ENCODE measurements around the gene TJAP1. TPM values are rescaled to one million over a fixed set of nuclear protein-coding genes. Genes with fewer than 3 reads are reported as not detected.

TJAP1 gene
- total and polyA plus RNA-seq, 4 donors: 21.7 to 29.5 (median 23.4) TPM

DNA sequence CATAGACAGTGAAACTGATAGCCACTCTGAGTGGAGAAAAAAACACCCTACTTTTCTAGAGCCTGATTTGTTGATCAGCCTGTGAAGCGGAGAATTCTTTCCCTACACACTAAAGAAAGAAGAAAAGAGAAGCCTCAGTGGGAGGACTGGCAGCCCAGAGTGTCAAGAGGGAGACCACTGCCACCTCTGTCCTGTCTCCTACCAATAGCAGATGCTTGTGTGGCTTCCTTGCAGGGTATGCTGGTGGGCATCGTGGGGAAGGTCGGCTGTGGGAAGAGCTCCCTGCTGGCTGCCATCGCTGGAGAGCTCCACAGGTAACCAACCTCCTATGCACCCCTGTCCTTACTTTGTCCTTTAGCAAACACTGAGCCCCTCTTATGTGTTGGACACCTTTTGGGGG, 39.7 kb upstream of the TJAP1 start:
- peaks cover 0 to 18% (median 7%) of the 10 kb centered on the region in 5 donors for H3K4me1 ChIP-seq (ENCODE audit: control insufficient read depth in 5 of 5, insufficient read depth in 5 of 5, low read length in 5 of 5)
- H3K4me3 ChIP-seq: no peak overlapping the region
- ATAC-seq (ENCODE audit: insufficient read depth, low FRiP score) (no peak), DNase-seq (no peak)
- H3K9ac ChIP-seq (ENCODE audit: insufficient read depth in 1 of 2, low read length in 2 of 2): no peak overlapping the region
- peaks cover 5 to 21% (median 13%) of the 10 kb centered on the region in 4 donors for H3K36me3 ChIP-seq (ENCODE audit: control insufficient read depth in 4 of 4, insufficient read depth in 4 of 4, low read length in 4 of 4)
- WGBS, 2 donors: 68 to 79% methylated on average over 4 of the region's 4 CpGs
- TF ChIP-seq, protein P1, sequence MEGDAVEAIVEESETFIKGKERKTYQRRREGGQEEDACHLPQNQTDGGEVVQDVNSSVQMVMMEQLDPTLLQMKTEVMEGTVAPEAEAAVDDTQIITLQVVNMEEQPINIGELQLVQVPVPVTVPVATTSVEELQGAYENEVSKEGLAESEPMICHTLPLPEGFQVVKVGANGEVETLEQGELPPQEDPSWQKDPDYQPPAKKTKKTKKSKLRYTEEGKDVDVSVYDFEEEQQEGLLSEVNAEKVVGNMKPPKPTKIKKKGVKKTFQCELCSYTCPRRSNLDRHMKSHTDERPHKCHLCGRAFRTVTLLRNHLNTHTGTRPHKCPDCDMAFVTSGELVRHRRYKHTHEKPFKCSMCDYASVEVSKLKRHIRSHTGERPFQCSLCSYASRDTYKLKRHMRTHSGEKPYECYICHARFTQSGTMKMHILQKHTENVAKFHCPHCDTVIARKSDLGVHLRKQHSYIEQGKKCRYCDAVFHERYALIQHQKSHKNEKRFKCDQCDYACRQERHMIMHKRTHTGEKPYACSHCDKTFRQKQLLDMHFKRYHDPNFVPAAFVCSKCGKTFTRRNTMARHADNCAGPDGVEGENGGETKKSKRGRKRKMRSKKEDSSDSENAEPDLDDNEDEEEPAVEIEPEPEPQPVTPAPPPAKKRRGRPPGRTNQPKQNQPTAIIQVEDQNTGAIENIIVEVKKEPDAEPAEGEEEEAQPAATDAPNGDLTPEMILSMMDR (IDR thresholded peaks at IDR 0.05; ENCODE audit: control extremely low read depth, extremely low read depth): no peak
- H3K9me3 ChIP-seq (ENCODE audit: control insufficient read depth in 4 of 4, insufficient read depth in 3 of 4, low read length in 3 of 4): no peaks in the 10 kb centered on the region
- no peaks in the 10 kb centered on the region for H3K27me3 ChIP-seq (ENCODE audit: control insufficient read depth in 3 of 3, insufficient read depth in 3 of 3, low read length in 2 of 3)
- no peak overlapping the region for H3K27ac ChIP-seq (ENCODE audit: low read depth in 1 of 2, low read length in 1 of 2)

DNA sequence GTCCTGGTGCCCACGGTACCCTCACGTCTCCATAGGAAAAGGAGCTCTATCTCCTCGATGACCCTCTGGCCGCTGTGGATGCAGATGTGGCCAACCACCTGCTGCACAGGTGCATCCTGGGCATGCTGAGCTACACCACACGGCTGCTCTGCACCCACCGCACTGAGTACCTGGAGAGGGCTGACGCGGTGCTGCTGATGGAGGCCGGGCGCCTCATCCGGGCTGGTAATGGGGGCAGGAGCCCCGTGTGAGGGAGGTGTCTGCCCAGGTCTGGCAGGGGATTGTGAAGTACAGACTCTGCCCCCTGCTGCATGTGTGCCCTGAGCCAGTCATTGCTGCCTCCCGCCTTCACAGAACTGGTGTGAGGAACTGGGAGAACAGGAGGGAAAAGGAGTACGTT, 34.4 kb upstream of the TJAP1 start:
- Histone ChIP-seq H3K27ac (ENCODE audit: low read depth in 1 of 2, low read length in 1 of 2) (no peak overlapping the region), H3K9me3 (ENCODE audit: control insufficient read depth in 4 of 4, insufficient read depth in 3 of 4, low read length in 3 of 4) (peaks cover 0 to 2% (median 0%) of the 10 kb centered on the region in 4 donors), H3K4me1 (ENCODE audit: control insufficient read depth in 5 of 5, insufficient read depth in 5 of 5, low read length in 5 of 5) (no peaks in the 10 kb centered on the region), H3K27me3 (ENCODE audit: control insufficient read depth in 3 of 3, insufficient read depth in 3 of 3, low read length in 2 of 3) (no peaks in the 10 kb centered on the region), H3K4me3 (no peak overlapping the region), H3K36me3 (ENCODE audit: control insufficient read depth in 4 of 4, insufficient read depth in 4 of 4, low read length in 4 of 4) (peaks cover 5 to 52% (median 22%) of the 10 kb centered on the region in 4 donors), H3K9ac (ENCODE audit: insufficient read depth in 1 of 2, low read length in 2 of 2) (no peak overlapping the region)
- WGBS, 2 donors: 93 to 95% methylated on average over 14 of the region's 14 CpGs
- ATAC-seq (ENCODE audit: insufficient read depth, low FRiP score): no peak
- DNase-seq: no peak
- TF ChIP-seq, protein P1 (IDR thresholded peaks at IDR 0.05; ENCODE audit: control extremely low read depth, extremely low read depth): no peak

DNA sequence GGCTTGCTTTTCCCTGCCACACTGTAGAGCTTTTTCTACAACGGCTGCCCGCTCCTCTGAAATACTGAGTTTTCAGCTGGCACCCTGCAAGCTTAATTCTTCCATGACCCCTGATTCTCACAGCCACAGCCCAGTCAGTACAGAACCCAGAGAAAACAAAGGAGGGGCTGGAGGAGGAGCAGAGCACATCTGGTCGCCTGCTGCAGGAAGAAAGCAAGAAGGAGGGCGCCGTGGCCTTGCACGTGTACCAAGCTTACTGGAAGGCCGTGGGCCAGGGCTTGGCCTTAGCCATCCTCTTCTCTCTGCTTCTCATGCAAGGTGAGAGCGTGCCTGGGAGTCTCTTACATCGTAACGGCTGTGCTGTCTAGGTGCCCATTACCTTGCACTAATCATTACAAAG, 33.3 kb upstream of the TJAP1 start:
- Histone ChIP-seq H3K27me3 (ENCODE audit: control insufficient read depth in 3 of 3, insufficient read depth in 3 of 3, low read length in 2 of 3) (no peaks in the 10 kb centered on the region), H3K4me1 (ENCODE audit: control insufficient read depth in 5 of 5, insufficient read depth in 5 of 5, low read length in 5 of 5) (no peaks in the 10 kb centered on the region), H3K9me3 (ENCODE audit: control insufficient read depth in 4 of 4, insufficient read depth in 3 of 4, low read length in 3 of 4) (peaks cover 0 to 2% (median 0%) of the 10 kb centered on the region in 4 donors), H3K27ac (ENCODE audit: low read depth in 1 of 2, low read length in 1 of 2) (no peak overlapping the region), H3K36me3 (ENCODE audit: control insufficient read depth in 4 of 4, insufficient read depth in 4 of 4, low read length in 4 of 4) (peaks cover 5 to 59% (median 24%) of the 10 kb centered on the region in 4 donors), H3K9ac (ENCODE audit: insufficient read depth in 1 of 2, low read length in 2 of 2) (no peak overlapping the region), H3K4me3 (no peak overlapping the region)
- no peak for ATAC-seq (ENCODE audit: insufficient read depth, low FRiP score)
- TF ChIP-seq, protein P1 (IDR thresholded peaks at IDR 0.05; ENCODE audit: control extremely low read depth, extremely low read depth): no peak
- 93 to 94% methylated on average over 10 of the region's 10 CpGs for WGBS, 2 donors
- no peak for DNase-seq

DNA sequence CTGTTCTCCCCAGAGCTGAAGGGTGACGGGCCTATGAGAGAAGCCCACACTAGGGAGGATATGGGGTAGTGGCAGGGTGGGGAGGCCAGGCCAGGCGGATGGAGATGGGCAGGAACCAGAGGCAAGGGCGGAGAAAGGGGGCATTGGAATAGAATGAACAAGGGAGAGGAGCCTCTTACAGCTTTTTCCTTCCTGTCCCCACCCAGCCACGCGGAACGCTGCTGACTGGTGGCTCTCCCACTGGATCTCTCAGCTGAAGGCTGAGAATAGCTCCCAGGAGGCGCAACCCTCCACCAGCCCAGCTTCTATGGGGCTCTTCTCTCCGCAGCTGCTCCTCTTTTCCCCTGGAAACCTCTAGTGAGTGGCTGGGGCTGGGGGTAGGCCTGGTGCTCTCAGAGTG, 32.8 kb upstream of the TJAP1 start:
- Histone ChIP-seq H3K27me3 (ENCODE audit: control insufficient read depth in 3 of 3, insufficient read depth in 3 of 3, low read length in 2 of 3) (no peaks in the 10 kb centered on the region), H3K4me1 (ENCODE audit: control insufficient read depth in 5 of 5, insufficient read depth in 5 of 5, low read length in 5 of 5) (no peaks in the 10 kb centered on the region), H3K9ac (ENCODE audit: insufficient read depth in 1 of 2, low read length in 2 of 2) (no peak overlapping the region), H3K36me3 (ENCODE audit: control insufficient read depth in 4 of 4, insufficient read depth in 4 of 4, low read length in 4 of 4) (peaks cover 5 to 64% (median 27%) of the 10 kb centered on the region in 4 donors), H3K4me3 (no peak overlapping the region), H3K9me3 (ENCODE audit: control insufficient read depth in 4 of 4, insufficient read depth in 3 of 4, low read length in 3 of 4) (peaks cover 0 to 2% (median 0%) of the 10 kb centered on the region in 4 donors), H3K27ac (ENCODE audit: low read depth in 1 of 2, low read length in 1 of 2) (no peak overlapping the region)
- DNase-seq (no peak), ATAC-seq (ENCODE audit: insufficient read depth, low FRiP score) (no peak)
- TF ChIP-seq, protein P1 (IDR thresholded peaks at IDR 0.05; ENCODE audit: control extremely low read depth, extremely low read depth): no peak
- WGBS, 2 donors: 88 to 89% methylated on average over 8 of the region's 8 CpGs

All from lung (tissue), 12 donors.